Measurements from ENCODE around the gene ZNF92. TPM values are rescaled to one million over a fixed set of nuclear protein-coding genes. Genes with fewer than 3 reads are reported as not detected.
"Not testable (repeated sequence)": the region's sequence is repeated elsewhere in the genome, so short reads cannot be mapped to it uniquely, and the experiment has no call there.

Gene ZNF92
- total RNA-seq, 2 experiments from 2014 or later = 29.7 to 30.1 TPM

DNA sequence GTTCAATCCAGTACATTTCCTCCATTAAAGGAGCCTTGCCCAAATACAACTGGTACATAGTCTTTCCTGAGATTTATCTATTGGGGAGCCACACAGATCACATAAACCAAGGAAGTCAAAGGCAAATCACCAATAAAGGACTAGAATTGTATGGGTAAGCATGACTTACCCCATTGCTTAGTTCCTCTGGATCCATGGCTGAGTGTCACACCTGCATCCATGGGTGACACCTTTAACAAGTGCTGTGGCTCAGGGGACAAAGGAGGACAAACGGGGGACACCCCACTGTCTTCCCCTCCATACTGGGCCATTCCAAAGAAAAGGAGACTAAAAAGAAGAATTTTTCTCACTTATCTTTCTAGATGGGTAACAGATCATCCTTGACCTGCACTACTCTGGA, 30.4 kb downstream of the ZNF92 start:
- Mint-ChIP-seq H3K4me3 (no peak overlapping the region), H3K36me3 (ENCODE audit: low read depth) (peaks cover 35% of the 10 kb centered on the region), H3K27me3 (no peaks in the 10 kb centered on the region), H3K4me1 (ENCODE audit: low read depth) (no peaks in the 10 kb centered on the region), H3K9me3 (peaks cover 13% of the 10 kb centered on the region), H3K27ac (no peak overlapping the region)
- Histone ChIP-seq H3K27ac (ENCODE audit: low read depth in 1 of 2, low read length in 2 of 2) (no peak overlapping the region), H3K9me3 (ENCODE audit: control insufficient read depth in 1 of 2, insufficient read depth in 1 of 2, low read length in 2 of 2) (peaks cover 41 to 74% of the 10 kb centered on the region in 2 experiments), H3K36me3 (ENCODE audit: insufficient read depth, low read length) (peaks cover 6% of the 10 kb centered on the region), H3K4me3 (ENCODE audit: low read length) (no peak overlapping the region), H3K4me1 (ENCODE audit: insufficient read depth, low read length) (no peaks in the 10 kb centered on the region), H3K27me3 (ENCODE audit: control insufficient read depth in 1 of 2, insufficient read depth in 2 of 2, low read length in 2 of 2) (no peaks in the 10 kb centered on the region)
- TF ChIP-seq, protein P1, sequence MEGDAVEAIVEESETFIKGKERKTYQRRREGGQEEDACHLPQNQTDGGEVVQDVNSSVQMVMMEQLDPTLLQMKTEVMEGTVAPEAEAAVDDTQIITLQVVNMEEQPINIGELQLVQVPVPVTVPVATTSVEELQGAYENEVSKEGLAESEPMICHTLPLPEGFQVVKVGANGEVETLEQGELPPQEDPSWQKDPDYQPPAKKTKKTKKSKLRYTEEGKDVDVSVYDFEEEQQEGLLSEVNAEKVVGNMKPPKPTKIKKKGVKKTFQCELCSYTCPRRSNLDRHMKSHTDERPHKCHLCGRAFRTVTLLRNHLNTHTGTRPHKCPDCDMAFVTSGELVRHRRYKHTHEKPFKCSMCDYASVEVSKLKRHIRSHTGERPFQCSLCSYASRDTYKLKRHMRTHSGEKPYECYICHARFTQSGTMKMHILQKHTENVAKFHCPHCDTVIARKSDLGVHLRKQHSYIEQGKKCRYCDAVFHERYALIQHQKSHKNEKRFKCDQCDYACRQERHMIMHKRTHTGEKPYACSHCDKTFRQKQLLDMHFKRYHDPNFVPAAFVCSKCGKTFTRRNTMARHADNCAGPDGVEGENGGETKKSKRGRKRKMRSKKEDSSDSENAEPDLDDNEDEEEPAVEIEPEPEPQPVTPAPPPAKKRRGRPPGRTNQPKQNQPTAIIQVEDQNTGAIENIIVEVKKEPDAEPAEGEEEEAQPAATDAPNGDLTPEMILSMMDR (IDR thresholded peaks at IDR 0.05) = no peak
- ATAC-seq (ENCODE audit: poor library complexity) (no peak), DNase-seq (no peak)
- POLR2A ChIA-PET = no interaction called here
- intact Hi-C loops (cut with DNase I, micrococcal nuclease) = no loop called here
- CTCF ChIA-PET = no interaction called here

DNA sequence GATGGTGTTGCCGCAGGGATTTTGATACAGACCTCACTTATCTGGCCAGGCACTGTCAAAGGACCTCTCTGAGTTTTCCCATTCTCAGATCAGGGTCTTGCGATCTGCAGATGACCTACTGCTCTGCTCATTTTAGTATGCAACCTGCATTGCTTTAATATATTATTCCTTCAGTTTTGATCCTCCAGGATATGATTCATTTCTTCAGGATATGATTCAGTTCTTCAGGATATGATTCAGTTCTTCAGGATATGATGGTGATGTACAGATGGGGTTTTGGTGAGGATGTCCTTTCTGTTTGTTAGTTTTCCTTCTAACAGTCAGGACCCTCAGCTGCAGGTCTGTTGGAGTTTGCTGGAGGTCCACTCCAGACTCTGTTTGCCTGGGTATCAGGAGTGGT, 33.1 kb downstream of the ZNF92 start:
- H3K27me3 ChIP-seq (ENCODE audit: control insufficient read depth in 1 of 2, insufficient read depth in 2 of 2, low read length in 2 of 2); H3K4me1 Mint-ChIP-seq (ENCODE audit: low read depth); intact Hi-C loops (cut with DNase I, micrococcal nuclease); H3K4me3 Mint-ChIP-seq; H3K36me3 ChIP-seq (ENCODE audit: insufficient read depth, low read length); H3K27ac Mint-ChIP-seq; DNase-seq; H3K9me3 Mint-ChIP-seq; H3K4me1 ChIP-seq (ENCODE audit: insufficient read depth, low read length); H3K27ac ChIP-seq (ENCODE audit: low read depth in 1 of 2, low read length in 2 of 2); H3K27me3 Mint-ChIP-seq; H3K4me3 ChIP-seq (ENCODE audit: low read length); POLR2A ChIA-PET; CTCF ChIA-PET; ATAC-seq (ENCODE audit: poor library complexity): not testable (repeated sequence)
- peaks cover 40 to 55% of the 10 kb centered on the region in 2 experiments for H3K9me3 ChIP-seq (ENCODE audit: control insufficient read depth in 1 of 2, insufficient read depth in 1 of 2, low read length in 2 of 2)
- H3K36me3 Mint-ChIP-seq (ENCODE audit: low read depth) = peaks cover 15% of the 10 kb centered on the region

DNA sequence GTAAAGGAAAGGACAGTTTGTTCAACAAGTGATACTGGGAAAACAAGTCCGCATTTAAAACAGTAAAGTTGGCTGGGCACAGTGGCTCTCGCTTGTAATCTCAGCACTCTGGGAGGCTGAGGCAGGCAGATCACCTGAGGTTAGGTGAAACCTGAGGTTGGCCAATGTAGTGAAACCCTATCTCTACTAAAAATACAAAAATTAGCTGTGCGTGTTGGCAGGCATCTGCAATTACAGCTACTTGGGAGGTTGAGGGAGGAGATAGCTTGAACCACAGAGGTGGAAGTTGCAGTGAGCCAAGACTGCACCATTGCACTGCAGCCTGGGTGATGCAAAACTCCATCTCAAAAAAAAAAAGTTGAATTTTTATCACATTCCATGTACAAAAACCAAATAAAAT, 35.7 kb downstream of the ZNF92 start:
- intact Hi-C loops (cut with DNase I, micrococcal nuclease) = no loop called here
- Mint-ChIP-seq H3K27ac (no peak overlapping the region), H3K4me1 (ENCODE audit: low read depth) (no peaks in the 10 kb centered on the region), H3K36me3 (ENCODE audit: low read depth) (peaks cover 7% of the 10 kb centered on the region), H3K4me3 (no peak overlapping the region), H3K27me3 (no peaks in the 10 kb centered on the region), H3K9me3 (peaks cover 8% of the 10 kb centered on the region)
- H3K4me1 ChIP-seq (ENCODE audit: insufficient read depth, low read length) = no peaks in the 10 kb centered on the region
- TF ChIP-seq, protein P1 (IDR thresholded peaks at IDR 0.05) = no peak
- no peak for DNase-seq
- no peaks in the 10 kb centered on the region for H3K36me3 ChIP-seq (ENCODE audit: insufficient read depth, low read length)
- no peak overlapping the region for H3K27ac ChIP-seq (ENCODE audit: low read depth in 1 of 2, low read length in 2 of 2)
- H3K27me3 ChIP-seq (ENCODE audit: control insufficient read depth in 1 of 2, insufficient read depth in 2 of 2, low read length in 2 of 2) = no peaks in the 10 kb centered on the region
- ATAC-seq (ENCODE audit: poor library complexity) = no peak
- peaks cover 21 to 30% of the 10 kb centered on the region in 2 experiments for H3K9me3 ChIP-seq (ENCODE audit: control insufficient read depth in 1 of 2, insufficient read depth in 1 of 2, low read length in 2 of 2)
- POLR2A ChIA-PET = no interaction called here
- no peak overlapping the region for H3K4me3 ChIP-seq (ENCODE audit: low read length)
- CTCF ChIA-PET = no interaction called here

DNA sequence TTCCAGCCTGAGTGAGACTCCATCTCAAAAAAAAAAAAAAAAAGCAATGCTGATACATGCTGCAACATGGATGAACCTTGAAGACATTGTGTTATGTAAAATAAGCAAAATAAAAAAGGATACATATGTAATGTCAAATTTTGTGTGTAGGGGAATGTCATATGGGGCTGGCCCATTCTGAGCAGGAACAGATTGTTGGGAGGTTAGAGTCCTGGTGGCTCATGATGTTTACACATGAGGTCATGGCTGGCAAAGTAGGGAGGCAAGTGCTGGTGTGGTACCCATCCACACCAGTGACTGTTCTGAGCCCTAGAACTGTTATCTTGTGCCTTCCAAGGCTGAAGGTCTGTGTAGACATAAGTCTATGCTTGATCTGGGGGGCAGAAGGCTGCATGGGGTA, 37.6 kb downstream of the ZNF92 start:
- POLR2A ChIA-PET = no interaction called here
- TF ChIP-seq, protein P1 (IDR thresholded peaks at IDR 0.05) = no peak
- no peak overlapping the region for H3K27ac ChIP-seq (ENCODE audit: low read depth in 1 of 2, low read length in 2 of 2)
- Mint-ChIP-seq H3K27me3 (no peaks in the 10 kb centered on the region), H3K9me3 (no peaks in the 10 kb centered on the region), H3K4me3 (no peak overlapping the region), H3K27ac (no peak overlapping the region), H3K4me1 (ENCODE audit: low read depth) (no peaks in the 10 kb centered on the region), H3K36me3 (ENCODE audit: low read depth) (no peaks in the 10 kb centered on the region)
- no peak for ATAC-seq (ENCODE audit: poor library complexity)
- intact Hi-C loops (cut with DNase I, micrococcal nuclease) = no loop called here
- CTCF ChIA-PET = no interaction called here
- H3K4me1 ChIP-seq (ENCODE audit: insufficient read depth, low read length) = no peaks in the 10 kb centered on the region
- no peaks in the 10 kb centered on the region for H3K27me3 ChIP-seq (ENCODE audit: control insufficient read depth in 1 of 2, insufficient read depth in 2 of 2, low read length in 2 of 2)
- peaks cover 11 to 21% of the 10 kb centered on the region in 2 experiments for H3K9me3 ChIP-seq (ENCODE audit: control insufficient read depth in 1 of 2, insufficient read depth in 1 of 2, low read length in 2 of 2)
- H3K36me3 ChIP-seq (ENCODE audit: insufficient read depth, low read length) = no peaks in the 10 kb centered on the region
- DNase-seq = no peak
- no peak overlapping the region for H3K4me3 ChIP-seq (ENCODE audit: low read length)

Data from CD4-positive, alpha-beta T cell (primary cell).